GM23338 (cell line): ENCODE results near the gene CIAO3. TPM values are rescaled to one million over a fixed set of nuclear protein-coding genes. Genes with fewer than 3 reads are reported as not detected.

Experiments used
- ATAC-seq: fragments of 200-7000 bp; cut with Tn5 transposase; 3 replicates; pipeline ENCODE4 v1.9.1; 2020
- DNase-seq: peaks from one replicate; pipeline ENCODE4 v3.0.0-alpha.2; 2015; ENCODE audit warnings: low spot score
- H2AFZ ChIP-seq: fragments of 200-600 bp; sonication (generic); 2 replicates; pipeline ENCODE4 v1.8.0; 2016; ENCODE audit warnings: antibody characterized with exemption, mild to moderate bottlenecking, moderate library complexity
- H3F3A ChIP-seq: fragments of 200-600 bp; sonication (generic); replicated peaks from 2 replicates; pipeline ENCODE4 v1.8.0; 2017; ENCODE audit warnings: antibody characterized with exemption, mixed run types, low read depth
- H3K27ac ChIP-seq: fragments of 200-600 bp; sonication (generic); 2 replicates; pipeline ENCODE4 v1.6.1; 2016; ENCODE audit warnings: low read depth
- H3K27me3 ChIP-seq: fragments of 200-600 bp; sonication (generic); 2 replicates; pipeline ENCODE4 v1.8.0; 2016; ENCODE audit warnings: mild to moderate bottlenecking, mixed run types, moderate library complexity; ENCODE audit not compliant: insufficient read depth
- H3K36me3 ChIP-seq: fragments of 200-600 bp; sonication (generic); 2 replicates; pipeline ENCODE4 v1.8.0; 2016; ENCODE audit warnings: mild to moderate bottlenecking; ENCODE audit not compliant: insufficient read depth
- H3K4me1 ChIP-seq: fragments of 200-600 bp; sonication (generic); 2 replicates; pipeline ENCODE4 v1.8.0; 2016; ENCODE audit warnings: mild to moderate bottlenecking, moderate library complexity; ENCODE audit not compliant: insufficient read depth
- H3K4me2 ChIP-seq: fragments of 200-600 bp; sonication (generic); 2 replicates; pipeline ENCODE4 v1.7.1; 2017; ENCODE audit warnings: mixed run types
- H3K4me3 ChIP-seq: fragments of 200-600 bp; sonication (generic); 2 replicates; pipeline ENCODE4 v1.6.1; 2016; ENCODE audit warnings: mixed run types
- H3K79me2 ChIP-seq: fragments of 200-600 bp; sonication (generic); replicated peaks from 2 replicates; pipeline ENCODE4 v1.8.0; 2017; ENCODE audit warnings: mild to moderate bottlenecking; ENCODE audit not compliant: insufficient read depth
- H3K9me2 ChIP-seq: fragments of 200-600 bp; sonication (generic); 2 replicates; pipeline ENCODE4 v1.8.0; 2017; ENCODE audit not compliant: insufficient read depth
- H4K20me1 ChIP-seq: fragments of 200-600 bp; sonication (generic); replicated peaks from 2 replicates; pipeline ENCODE4 v1.8.0; 2017; ENCODE audit warnings: mild to moderate bottlenecking; ENCODE audit not compliant: insufficient read depth
- H3K27ac Mint-ChIP-seq: 2 replicates; pipeline ENCODE4 v1.8.0; 2020; ENCODE audit warnings: inconsistent platforms, mild to moderate bottlenecking, moderate library complexity, mixed read lengths
- H3K27me3 Mint-ChIP-seq: 3 replicates; pipeline ENCODE4 v1.8.0; 2022; ENCODE audit warnings: low read depth, mild to moderate bottlenecking, moderate library complexity, mixed read lengths, inconsistent platforms; ENCODE audit not compliant: insufficient read depth, poor library complexity
- H3K36me3 Mint-ChIP-seq: 3 replicates; pipeline ENCODE4 v1.8.0; 2021; ENCODE audit warnings: low read depth, mild to moderate bottlenecking, inconsistent platforms, moderate library complexity, mixed read lengths
- H3K4me1 Mint-ChIP-seq: 3 replicates; pipeline ENCODE4 v1.8.0; 2020; ENCODE audit warnings: mild to moderate bottlenecking, inconsistent platforms, mixed read lengths
- H3K4me3 Mint-ChIP-seq: 3 replicates; pipeline ENCODE4 v1.8.0; 2021; ENCODE audit warnings: moderate library complexity, mild to moderate bottlenecking, inconsistent platforms, mixed read lengths
- H3K9me3 Mint-ChIP-seq: 3 replicates; pipeline ENCODE4 v1.8.0; 2020; ENCODE audit warnings: moderate library complexity, mild to moderate bottlenecking, inconsistent platforms, mixed read lengths
- CREB1 ChIP-seq: fragments of 250-450 bp; sonication (Bioruptor Pico); IDR thresholded peaks from 2 replicates; pipeline ENCODE4 v1.5.0; 2020; ENCODE audit warnings: low read depth, mild to moderate bottlenecking, moderate library complexity
- ETS1 ChIP-seq: IDR thresholded peaks from 2 replicates; pipeline ENCODE4 v1.6.1; 2016; ENCODE audit warnings: antibody characterized with exemption
- EZH2 ChIP-seq: fragments of 200-600 bp; sonication (generic); IDR thresholded peaks from one replicate; pipeline ENCODE4 v1.8.0; 2017; ENCODE audit warnings: antibody characterized with exemption, mild to moderate bottlenecking, low read depth; ENCODE audit not compliant: unreplicated experiment
- EZH2phosphoT487 ChIP-seq: fragments of 200-600 bp; sonication (generic); IDR thresholded peaks from one replicate; pipeline ENCODE4 v1.8.1; 2018; ENCODE audit warnings: antibody characterized with exemption; ENCODE audit not compliant: unreplicated experiment
- POLR2AphosphoS5 ChIP-seq: IDR thresholded peaks from 2 replicates; pipeline ENCODE4 v1.6.1; 2016; ENCODE audit warnings: antibody characterized with exemption, low read depth
- STAT1 ChIP-seq: IDR thresholded peaks from one replicate; pipeline ENCODE4 v1.6.1; 2016; ENCODE audit warnings: antibody characterized with exemption; ENCODE audit not compliant: unreplicated experiment
- ZNF331 ChIP-seq: fragments of 250-450 bp; sonication (Bioruptor Pico); IDR thresholded peaks from 2 replicates; pipeline ENCODE4 v1.5.0; 2020; ENCODE audit warnings: low read depth, mild to moderate bottlenecking, moderate library complexity
- polyA plus RNA-seq: library from polyadenylated mRNA; unstranded; fragments of >200 nt; fragmentation: Nextera tagmentation; extraction: Ambion mirVana; gene quantifications from 2 replicates; pipeline ENCODE4 v1.2.1, GENCODE V29; 2016
- total RNA-seq: library from RNA; depleted of rRNA; stranded (reverse); fragments of >200 nt; shearing (Covaris generic); gene quantifications from 2 replicates; pipeline ENCODE4 v1.2.3, GENCODE V29; 2014
- TF ChIP-seq, protein P1 (sequence below): IDR thresholded peaks from one replicate; pipeline ENCODE4 v1.6.1; 2018; ENCODE audit warnings: antibody characterized with exemption; ENCODE audit not compliant: unreplicated experiment
- TF ChIP-seq, protein P2 (sequence below): fragments of 250-450 bp; sonication (Bioruptor Pico); IDR thresholded peaks from 2 replicates; pipeline ENCODE4 v1.5.0; 2020; ENCODE audit warnings: mild to moderate bottlenecking, moderate library complexity

The CIAO3 gene
- total and polyA plus RNA-seq, 2 experiments from 2014 or later, result 13.0 to 42.3 TPM

DNA sequence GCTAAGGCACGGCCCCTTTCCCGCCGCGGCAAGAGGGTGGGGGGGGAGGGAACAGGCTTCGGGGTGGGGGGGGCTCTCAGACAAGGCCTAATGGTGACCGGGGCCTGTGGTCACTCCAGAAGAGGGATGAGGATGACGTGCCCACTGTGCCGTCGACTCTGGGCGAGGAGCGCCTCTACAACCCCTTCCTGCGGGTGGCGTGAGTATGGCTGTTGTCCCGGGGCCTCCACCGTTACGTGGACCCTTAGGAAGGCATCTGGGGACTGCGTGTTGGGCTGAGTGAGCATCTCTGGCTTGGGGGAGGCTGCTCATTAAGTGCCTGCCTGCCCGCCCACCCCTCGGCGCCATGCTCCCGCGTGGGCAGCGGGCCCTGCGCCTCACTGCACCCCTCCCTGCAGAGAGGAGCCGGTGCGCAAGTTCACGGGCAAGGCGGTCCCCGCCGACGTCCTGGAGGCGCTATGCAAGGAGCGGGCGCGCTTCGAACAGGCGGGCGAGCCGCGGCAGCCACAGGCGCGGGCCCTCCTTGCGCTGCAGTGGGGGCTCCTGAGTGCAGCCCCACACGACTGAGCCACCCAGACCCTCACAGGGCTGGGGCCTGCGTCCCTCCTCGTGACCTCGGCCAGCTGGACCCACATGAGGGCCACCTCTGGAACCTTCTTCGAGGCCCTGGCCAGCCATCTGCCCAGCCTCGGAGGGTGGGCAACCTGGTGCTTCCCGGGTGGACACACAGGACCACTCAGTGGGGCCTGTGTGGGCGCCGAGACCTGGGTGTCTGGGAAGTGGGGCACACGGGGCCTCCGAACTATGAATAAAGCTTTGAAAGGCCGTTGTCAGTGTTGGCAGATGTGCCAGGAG, 11.7 kb downstream of the CIAO3 start (continued):
- TF ChIP-seq, protein P1, sequence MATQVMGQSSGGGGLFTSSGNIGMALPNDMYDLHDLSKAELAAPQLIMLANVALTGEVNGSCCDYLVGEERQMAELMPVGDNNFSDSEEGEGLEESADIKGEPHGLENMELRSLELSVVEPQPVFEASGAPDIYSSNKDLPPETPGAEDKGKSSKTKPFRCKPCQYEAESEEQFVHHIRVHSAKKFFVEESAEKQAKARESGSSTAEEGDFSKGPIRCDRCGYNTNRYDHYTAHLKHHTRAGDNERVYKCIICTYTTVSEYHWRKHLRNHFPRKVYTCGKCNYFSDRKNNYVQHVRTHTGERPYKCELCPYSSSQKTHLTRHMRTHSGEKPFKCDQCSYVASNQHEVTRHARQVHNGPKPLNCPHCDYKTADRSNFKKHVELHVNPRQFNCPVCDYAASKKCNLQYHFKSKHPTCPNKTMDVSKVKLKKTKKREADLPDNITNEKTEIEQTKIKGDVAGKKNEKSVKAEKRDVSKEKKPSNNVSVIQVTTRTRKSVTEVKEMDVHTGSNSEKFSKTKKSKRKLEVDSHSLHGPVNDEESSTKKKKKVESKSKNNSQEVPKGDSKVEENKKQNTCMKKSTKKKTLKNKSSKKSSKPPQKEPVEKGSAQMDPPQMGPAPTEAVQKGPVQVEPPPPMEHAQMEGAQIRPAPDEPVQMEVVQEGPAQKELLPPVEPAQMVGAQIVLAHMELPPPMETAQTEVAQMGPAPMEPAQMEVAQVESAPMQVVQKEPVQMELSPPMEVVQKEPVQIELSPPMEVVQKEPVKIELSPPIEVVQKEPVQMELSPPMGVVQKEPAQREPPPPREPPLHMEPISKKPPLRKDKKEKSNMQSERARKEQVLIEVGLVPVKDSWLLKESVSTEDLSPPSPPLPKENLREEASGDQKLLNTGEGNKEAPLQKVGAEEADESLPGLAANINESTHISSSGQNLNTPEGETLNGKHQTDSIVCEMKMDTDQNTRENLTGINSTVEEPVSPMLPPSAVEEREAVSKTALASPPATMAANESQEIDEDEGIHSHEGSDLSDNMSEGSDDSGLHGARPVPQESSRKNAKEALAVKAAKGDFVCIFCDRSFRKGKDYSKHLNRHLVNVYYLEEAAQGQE, result no peak
- TF ChIP-seq ETS1, result no peak
- TF ChIP-seq ZNF331, result no peak
- no peak for TF ChIP-seq EZH2phosphoT487
- no peak for TF ChIP-seq STAT1
- no peak for TF ChIP-seq EZH2

DNA sequence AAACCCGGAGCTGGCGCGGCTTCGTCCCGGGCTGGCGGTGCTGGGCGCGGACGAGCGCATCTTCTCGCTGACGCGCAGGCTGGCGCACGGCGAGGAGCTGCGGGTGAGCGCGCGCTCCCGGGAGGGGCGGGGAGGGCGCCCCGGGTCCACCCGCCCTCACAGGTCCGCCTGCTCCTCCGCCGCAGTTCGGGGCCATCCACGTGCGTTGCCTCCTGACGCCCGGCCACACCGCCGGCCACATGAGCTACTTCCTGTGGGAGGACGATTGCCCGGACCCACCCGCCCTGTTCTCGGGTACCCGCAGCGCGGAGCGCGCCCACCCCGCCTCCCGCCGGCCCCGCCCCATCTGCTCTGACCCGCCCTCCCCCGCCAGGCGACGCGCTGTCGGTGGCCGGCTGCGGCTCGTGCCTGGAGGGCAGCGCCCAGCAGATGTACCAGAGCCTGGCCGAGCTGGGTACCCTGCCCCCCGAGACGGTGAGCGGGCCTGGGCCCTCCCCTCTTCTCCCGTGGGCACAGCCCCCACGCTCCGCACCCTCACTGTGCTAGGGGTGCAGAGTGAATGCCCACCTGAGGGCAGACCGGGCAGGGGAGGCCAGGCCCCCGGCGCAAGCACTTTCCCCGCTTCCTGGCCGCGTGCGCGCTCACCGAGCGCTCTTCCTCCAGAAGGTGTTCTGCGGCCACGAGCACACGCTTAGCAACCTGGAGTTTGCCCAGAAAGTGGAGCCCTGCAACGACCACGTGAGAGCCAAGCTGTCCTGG, 12.5 kb downstream of the CIAO3 start:
- H3K79me2 ChIP-seq, result no peaks in the 10 kb centered on the region
- DNase-seq, result peak; percentile 80
- peak; percentile 39 for ATAC-seq
- peaks cover 12% of the 10 kb centered on the region for H3F3A ChIP-seq
- no peaks in the 10 kb centered on the region for H3K9me2 ChIP-seq
- no peak overlapping the region for H3K27ac ChIP-seq
- peaks cover 23% of the 10 kb centered on the region for H3K27me3 Mint-ChIP-seq
- H2AFZ ChIP-seq, result no peak overlapping the region
- H3K27me3 ChIP-seq, result peaks cover 14% of the 10 kb centered on the region; the same call in 1 of the 2 replicates
- no peaks in the 10 kb centered on the region for H3K36me3 ChIP-seq
- H4K20me1 ChIP-seq, result no peaks in the 10 kb centered on the region
- peak overlapping the region; percentile 69; the same call in 2 of the 3 replicates for H3K4me3 Mint-ChIP-seq
- H3K27ac Mint-ChIP-seq, result no peak overlapping the region
- H3K4me3 ChIP-seq, result peak overlapping the region; percentile 71
- H3K9me3 Mint-ChIP-seq, result no peaks in the 10 kb centered on the region
- H3K4me2 ChIP-seq, result peak overlapping the region; percentile 85
- no peaks in the 10 kb centered on the region for H3K4me1 Mint-ChIP-seq
- H3K4me1 ChIP-seq, result no peaks in the 10 kb centered on the region
- H3K36me3 Mint-ChIP-seq, result peaks cover 9% of the 10 kb centered on the region; the same call in 2 of the 3 replicates
- TF ChIP-seq CREB1 (CRISPR knock-in tag) (no peak), ETS1 (peak; percentile 38; the same call in 1 of the 2 replicates), POLR2AphosphoS5 (peak; percentile 67; the same call in 1 of the 2 replicates), ZNF331 (no peak), STAT1 (no peak), EZH2phosphoT487 (no peak)
- TF ChIP-seq, protein P2, sequence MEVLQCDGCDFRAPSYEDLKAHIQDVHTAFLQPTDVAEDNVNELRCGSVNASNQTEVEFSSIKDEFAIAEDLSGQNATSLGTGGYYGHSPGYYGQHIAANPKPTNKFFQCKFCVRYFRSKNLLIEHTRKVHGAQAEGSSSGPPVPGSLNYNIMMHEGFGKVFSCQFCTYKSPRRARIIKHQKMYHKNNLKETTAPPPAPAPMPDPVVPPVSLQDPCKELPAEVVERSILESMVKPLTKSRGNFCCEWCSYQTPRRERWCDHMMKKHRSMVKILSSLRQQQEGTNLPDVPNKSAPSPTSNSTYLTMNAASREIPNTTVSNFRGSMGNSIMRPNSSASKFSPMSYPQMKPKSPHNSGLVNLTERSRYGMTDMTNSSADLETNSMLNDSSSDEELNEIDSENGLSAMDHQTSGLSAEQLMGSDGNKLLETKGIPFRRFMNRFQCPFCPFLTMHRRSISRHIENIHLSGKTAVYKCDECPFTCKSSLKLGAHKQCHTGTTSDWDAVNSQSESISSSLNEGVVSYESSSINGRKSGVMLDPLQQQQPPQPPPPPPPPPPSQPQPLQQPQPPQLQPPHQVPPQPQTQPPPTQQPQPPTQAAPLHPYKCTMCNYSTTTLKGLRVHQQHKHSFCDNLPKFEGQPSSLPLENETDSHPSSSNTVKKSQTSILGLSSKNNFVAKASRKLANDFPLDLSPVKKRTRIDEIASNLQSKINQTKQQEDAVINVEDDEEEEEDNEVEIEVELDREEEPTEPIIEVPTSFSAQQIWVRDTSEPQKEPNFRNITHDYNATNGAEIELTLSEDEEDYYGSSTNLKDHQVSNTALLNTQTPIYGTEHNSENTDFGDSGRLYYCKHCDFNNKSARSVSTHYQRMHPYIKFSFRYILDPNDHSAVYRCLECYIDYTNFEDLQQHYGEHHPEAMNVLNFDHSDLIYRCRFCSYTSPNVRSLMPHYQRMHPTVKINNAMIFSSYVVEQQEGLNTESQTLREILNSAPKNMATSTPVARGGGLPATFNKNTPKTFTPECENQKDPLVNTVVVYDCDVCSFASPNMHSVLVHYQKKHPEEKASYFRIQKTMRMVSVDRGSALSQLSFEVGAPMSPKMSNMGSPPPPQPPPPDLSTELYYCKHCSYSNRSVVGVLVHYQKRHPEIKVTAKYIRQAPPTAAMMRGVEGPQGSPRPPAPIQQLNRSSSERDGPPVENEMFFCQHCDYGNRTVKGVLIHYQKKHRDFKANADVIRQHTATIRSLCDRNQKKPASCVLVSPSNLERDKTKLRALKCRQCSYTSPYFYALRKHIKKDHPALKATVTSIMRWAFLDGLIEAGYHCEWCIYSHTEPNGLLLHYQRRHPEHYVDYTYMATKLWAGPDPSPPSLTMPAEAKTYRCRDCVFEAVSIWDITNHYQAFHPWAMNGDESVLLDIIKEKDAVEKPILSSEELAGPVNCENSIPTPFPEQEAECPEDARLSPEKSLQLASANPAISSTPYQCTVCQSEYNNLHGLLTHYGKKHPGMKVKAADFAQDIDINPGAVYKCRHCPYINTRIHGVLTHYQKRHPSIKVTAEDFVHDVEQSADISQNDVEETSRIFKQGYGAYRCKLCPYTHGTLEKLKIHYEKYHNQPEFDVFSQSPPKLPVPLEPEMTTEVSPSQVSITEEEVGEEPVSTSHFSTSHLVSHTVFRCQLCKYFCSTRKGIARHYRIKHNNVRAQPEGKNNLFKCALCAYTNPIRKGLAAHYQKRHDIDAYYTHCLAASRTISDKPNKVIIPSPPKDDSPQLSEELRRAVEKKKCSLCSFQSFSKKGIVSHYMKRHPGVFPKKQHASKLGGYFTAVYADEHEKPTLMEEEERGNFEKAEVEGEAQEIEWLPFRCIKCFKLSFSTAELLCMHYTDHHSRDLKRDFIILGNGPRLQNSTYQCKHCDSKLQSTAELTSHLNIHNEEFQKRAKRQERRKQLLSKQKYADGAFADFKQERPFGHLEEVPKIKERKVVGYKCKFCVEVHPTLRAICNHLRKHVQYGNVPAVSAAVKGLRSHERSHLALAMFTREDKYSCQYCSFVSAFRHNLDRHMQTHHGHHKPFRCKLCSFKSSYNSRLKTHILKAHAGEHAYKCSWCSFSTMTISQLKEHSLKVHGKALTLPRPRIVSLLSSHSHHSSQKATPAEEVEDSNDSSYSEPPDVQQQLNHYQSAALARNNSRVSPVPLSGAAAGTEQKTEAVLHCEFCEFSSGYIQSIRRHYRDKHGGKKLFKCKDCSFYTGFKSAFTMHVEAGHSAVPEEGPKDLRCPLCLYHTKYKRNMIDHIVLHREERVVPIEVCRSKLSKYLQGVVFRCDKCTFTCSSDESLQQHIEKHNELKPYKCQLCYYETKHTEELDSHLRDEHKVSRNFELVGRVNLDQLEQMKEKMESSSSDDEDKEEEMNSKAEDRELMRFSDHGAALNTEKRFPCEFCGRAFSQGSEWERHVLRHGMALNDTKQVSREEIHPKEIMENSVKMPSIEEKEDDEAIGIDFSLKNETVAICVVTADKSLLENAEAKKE (CRISPR knock-in tag), result no peak
